GM03348 (cell line): ENCODE measurements around the gene UROD.
"Not testable (repeated sequence)": the region's sequence is repeated elsewhere in the genome, so short reads cannot be mapped to it uniquely, and the experiment has no call there.

Experiments used
- DNase-seq: peaks from one replicate; pipeline ENCODE4 v3.0.0; 2012; ENCODE audit warnings: low spot score

The UROD gene

GRCh38 chr1:45040297-45040696 is 28.2 kb downstream of the UROD start:
- DNase-seq: no peak

- DNase-seq: no peak
Observed at GRCh38 chr1:45043094-45043493, 31.0 kb downstream of the UROD start.

GRCh38 chr1:45044916-45045315 is 32.9 kb downstream of the UROD start:
- no peak for DNase-seq

GRCh38 chr1:45047032-45047431 is 35.0 kb downstream of the UROD start:
- DNase-seq: no peak

GRCh38 chr1:45051005-45051772 is 39.1 kb downstream of the UROD start:
- DNase-seq: no peak

GRCh38 chr1:45057542-45057941 is 45.5 kb downstream of the UROD start:
- no peak for DNase-seq

GRCh38 chr1:45059829-45060228 is 47.8 kb downstream of the UROD start:
- DNase-seq: no peak

- not testable (repeated sequence) for DNase-seq
Observed at GRCh38 chr1:45062463-45062862, 50.4 kb downstream of the UROD start.

- DNase-seq: no peak
Observed at GRCh38 chr1:45065083-45065482, 53.0 kb downstream of the UROD start.
